Activated CD4-positive, CD25-positive, alpha-beta regulatory T cell treated with anti-CD3 and anti-CD28 coated beads, Interleukin-2, amount 50 U/mL, for 24 hours (primary cell): Measurements from ENCODE around the gene DISC1.

Experiments used
- ATAC-seq, 2 donors: fragments of 150-1000 bp; cut with Tn5 transposase; one replicate each; pipeline ENCODE4 v1.10.0; 2021; ENCODE audit warnings: mild to moderate bottlenecking in 1 of 2, moderate library complexity in 1 of 2

The DISC1 gene

GRCh38 chr1:232057896-232058274 lies 431.3 kb downstream of the DISC1 start:
- ATAC-seq: no peak

DNA sequence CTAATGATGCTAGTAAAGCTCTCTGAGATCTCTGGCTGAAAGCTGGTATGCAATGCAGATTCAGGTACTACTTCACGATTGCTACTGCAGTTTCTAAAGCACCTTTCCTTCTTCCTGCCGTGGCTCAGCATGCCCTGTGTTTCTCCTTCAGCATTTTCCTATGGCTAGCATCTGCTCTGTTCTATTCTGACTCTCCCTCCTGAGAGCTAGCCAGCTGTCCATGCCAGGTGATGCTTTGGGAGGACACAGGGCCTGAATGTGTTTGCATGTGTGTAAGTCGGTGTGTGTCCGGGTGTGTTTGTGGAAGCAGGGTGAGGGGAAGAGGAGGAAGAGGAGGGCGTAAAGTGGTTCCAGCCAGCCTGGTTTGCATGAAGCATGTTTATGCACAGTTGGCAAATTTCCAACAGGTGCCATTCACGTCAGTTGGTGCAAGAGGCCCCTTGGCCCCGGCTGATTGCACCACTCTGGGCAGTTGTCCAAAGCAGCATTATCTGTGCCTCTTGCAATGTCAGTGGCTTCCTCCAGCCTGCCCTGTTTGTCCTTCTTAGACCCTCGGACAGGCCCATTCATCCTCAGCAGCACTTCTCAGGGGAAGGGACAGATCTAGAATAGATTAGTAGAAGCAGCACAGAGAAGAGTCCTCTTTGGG lies 433.3 kb downstream of the DISC1 start:
- no peak for ATAC-seq

GRCh38 chr1:232062967-232063366 lies 436.4 kb downstream of the DISC1 start:
- no peak for ATAC-seq

GRCh38 chr1:232066521-232066920 lies 439.9 kb downstream of the DISC1 start:
- no peak for ATAC-seq

GRCh38 chr1:232074265-232074664 lies 447.7 kb downstream of the DISC1 start:
- ATAC-seq: no peak

DNA sequence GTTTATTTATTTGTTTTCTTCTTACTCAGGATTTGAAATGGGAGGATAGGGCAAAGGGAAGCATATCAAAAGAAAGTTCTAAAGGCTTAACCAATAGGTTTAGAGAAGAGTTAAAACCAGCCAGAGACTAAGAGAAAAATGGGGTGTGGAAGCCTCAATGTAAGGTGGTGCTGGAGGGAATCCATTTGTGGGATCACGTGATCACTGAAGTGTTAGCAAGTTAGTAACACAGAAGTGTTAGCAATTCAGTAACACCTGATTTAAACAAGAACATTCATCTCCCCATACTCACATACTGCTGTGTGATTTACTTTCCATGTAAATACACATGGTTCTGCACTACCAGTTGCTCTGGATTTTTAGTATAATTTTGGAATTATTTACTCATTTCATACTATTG lies 451.2 kb downstream of the DISC1 start:
- ATAC-seq: no peak

- ATAC-seq: no peak
Observed at GRCh38 chr1:232084584-232085223, 458.1 kb downstream of the DISC1 start.

DNA sequence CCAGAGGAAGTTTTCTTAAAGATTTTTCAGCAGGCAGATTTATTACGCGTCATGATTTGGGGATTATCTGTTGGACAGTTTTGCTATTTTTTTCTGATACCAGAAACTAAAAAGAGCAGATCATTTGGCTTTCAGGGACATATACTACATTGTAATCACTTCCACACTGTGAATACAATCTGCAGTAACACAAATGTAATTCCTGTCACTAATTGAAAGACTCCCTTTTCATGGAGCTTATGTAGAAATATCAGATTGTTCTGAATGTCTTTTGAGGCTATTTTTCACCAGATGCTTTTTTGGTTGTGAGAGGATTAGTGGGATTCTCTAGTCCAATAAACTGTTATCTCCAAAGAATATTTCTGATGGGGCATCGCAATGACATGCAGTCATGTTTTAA lies 464.2 kb downstream of the DISC1 start:
- no peak for ATAC-seq
